HG03159 (cell line): Measurements from ENCODE around the gene ISM1.

Source experiments
- ATAC-seq: cut with Tn5 transposase; IDR thresholded peaks from one replicate; pipeline ENCODE4 v1.9.1; 2021; ENCODE audit warnings: mild to moderate bottlenecking, moderate library complexity; ENCODE audit not compliant: unreplicated experiment

The ISM1 gene

DNA sequence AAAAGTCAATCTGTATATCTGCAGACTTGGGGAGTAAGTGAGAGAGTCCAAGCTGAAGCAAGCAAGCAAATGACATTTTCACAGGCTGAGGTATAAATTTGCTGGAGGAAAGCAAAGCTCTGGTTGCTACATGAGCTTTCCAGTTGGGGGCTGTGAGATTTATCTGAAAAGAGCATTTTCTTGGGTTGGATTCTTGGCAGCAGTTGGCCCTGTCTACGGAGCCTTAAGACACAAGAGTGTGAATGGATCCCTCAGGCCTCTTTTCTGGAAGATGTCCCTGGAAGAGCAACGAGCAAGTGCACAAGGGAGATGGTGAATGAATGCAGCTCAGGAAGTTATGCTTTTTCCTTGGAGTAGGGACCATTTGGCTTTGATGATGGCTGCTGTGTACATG, 30.8 kb downstream of the ISM1 start:
- ATAC-seq = no peak

GRCh38 chr20:13255356-13255755, 34.3 kb downstream of the ISM1 start:
- ATAC-seq = no peak

DNA sequence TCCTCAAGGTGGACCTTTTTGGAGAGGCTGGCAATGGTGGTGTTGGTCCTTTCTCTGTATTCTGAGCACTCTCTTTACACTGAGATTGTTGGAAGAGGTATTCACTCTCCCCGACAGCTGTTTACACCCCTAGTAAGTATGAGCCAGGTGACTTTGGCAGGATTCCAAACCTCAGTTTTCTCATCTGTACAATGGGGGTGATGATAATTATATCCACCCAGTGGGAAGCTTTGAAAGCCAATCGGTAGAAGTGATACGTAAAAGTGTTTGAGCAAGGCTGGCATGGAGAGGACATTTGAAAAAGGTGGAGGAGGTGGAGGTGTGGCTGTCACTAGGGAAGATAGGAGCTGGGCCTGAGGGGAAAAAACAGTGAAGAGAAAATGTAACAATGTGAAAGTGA, 35.5 kb downstream of the ISM1 start:
- ATAC-seq = no peak

GRCh38 chr20:13259921-13260320, 38.8 kb downstream of the ISM1 start:
- ATAC-seq = no peak

DNA sequence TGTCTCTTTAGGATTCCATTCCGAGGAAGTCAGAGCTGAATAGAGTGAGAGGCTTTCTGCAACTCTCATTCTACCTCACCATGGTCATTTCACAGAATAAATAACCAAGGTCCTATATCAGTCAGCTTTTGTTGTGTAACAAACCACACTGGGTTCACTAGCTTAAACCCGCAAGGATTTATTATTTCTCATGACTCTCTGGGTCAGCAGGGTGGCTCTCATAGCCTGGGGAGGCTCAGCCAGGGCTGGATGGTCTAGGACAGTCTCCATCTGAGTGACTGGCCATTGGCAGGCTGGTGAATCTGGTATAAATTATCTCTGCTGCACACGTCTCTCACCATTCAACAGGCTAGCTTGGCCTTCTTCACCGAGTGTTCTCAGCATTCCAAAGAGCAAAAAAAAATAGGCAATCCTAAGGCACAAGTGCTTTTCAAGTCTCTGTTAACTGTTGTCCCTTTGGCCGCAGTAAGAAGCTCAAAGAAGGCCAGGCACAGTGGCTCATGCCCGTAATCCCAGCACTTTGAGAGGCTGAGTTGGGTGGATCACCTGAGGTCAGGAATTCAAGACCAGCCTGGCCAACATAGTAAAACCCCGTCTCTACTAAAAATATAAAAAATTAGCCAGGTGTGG, 39.7 kb downstream of the ISM1 start:
- no peak for ATAC-seq

GRCh38 chr20:13261460-13262301, 40.6 kb downstream of the ISM1 start:
- ATAC-seq = peak; percentile 82

DNA sequence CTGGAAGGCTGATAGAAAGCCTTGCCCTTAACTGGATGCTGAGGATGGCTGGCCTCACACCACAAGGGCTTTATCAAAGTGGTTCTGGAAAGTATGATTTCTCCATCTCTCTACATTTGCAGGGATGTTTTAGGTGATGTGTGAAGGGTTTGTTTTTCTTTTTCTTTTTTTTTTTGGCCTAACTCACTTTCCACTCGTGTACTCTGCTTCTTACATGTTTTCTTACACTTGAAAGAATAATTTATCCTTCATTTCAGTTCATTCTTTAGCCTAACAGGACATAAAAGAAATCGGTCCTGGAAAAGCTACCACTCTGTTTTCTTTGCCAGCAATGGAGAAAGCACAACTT, 41.2 kb downstream of the ISM1 start:
- ATAC-seq = no peak

GRCh38 chr20:13262671-13263360, 41.7 kb downstream of the ISM1 start:
- ATAC-seq = no peak

- no peak for ATAC-seq
These were observed 42.4 kb downstream of the ISM1 start for GRCh38 chr20:13263451-13263850.

DNA sequence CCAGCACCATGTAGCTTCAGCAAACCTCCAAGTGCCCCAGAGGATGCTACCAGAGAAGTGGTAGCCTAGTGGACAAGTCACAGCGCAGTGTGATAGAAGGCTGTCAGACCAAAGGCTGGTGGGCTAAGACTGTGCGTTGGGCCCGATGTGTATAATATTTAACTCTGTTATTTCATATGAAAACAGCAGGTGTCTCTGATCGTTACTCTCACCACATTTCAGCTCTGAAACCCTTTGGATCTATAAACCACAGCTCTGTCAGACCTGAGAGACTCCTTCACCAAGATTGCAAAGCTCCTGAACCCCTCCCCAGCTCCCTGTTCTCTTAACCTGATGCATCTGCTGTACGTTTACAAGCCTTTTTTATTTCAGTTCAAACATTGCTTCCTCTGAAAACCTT, 43.8 kb downstream of the ISM1 start:
- no peak for ATAC-seq

DNA sequence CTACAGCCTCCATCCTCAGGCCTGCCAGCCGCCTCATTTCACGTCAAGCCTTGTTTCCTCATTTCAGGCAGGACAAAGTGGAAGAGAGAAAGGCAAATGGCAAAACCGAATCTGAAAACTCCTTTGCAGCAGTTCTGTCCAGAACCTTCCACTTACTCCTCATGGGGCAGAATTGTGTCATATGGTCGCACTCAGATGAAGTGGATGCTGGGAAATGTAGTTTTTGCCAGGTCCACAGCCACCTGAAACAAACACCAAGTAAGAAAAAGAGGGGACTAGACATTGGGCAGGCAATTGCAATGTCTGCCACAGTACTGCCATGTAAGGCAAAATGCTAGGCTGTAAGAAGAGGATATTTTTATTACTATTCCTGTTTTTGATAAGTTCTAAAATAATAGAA, 44.9 kb downstream of the ISM1 start:
- no peak for ATAC-seq

DNA sequence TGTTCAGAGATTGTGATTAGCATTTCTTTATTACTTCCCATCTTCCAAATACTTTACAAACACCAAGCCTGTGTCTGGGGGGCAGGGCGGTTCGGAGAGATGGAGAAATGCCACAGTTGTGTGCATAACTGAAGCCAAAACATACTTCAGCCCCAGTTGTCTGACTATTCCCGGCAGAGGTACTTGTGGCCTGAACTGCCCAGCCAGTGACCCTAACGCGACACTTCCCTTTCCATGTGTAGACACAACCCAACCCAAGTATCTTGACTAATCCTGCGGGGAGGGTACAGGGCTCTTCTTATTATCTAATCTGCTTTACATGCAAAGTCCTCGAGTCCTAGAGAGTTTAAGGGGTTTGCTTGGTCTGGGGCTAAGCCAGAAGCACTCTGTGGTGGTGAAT, 46.2 kb downstream of the ISM1 start:
- no peak for ATAC-seq

- no peak for ATAC-seq
These were observed 47.9 kb downstream of the ISM1 start for GRCh38 chr20:13268953-13269352.

DNA sequence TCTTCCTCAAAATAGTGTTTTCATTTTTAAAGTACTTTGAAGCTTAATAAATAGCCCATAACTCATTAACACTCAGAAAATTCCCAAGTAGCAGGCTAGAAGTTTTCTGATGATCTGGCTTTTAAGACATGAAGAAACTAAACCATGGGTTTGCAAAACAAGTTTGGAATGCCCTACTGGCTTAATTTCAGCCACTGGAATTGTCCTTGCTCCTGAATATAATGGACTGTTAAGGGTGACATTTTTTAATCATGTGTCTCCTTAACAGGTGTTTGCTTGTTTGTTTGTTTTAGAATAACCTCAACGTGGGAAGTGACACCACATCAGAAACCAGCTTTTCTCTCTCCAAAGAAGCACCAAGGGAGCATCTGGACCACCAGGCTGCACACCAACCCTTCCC, 49.1 kb downstream of the ISM1 start:
- no peak for ATAC-seq

DNA sequence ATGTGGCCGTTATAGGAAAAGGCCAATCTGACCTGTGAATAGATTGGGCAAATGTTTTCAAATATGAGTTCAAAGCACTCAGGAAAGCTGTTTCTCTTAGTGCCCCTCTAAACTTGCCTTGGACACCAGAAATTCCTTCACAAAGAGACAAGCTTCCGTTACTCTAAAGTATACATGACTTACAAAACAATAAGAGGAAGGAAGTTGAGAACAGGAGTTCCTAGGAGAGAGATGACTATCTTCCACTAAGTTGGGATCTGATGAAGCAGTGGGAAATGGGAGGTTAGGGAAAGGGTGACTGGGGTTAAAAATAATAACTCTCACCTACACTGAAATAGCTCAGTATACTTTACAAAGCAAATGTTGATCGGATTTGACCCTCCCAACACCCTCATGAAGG, 50.0 kb downstream of the ISM1 start:
- no peak for ATAC-seq

DNA sequence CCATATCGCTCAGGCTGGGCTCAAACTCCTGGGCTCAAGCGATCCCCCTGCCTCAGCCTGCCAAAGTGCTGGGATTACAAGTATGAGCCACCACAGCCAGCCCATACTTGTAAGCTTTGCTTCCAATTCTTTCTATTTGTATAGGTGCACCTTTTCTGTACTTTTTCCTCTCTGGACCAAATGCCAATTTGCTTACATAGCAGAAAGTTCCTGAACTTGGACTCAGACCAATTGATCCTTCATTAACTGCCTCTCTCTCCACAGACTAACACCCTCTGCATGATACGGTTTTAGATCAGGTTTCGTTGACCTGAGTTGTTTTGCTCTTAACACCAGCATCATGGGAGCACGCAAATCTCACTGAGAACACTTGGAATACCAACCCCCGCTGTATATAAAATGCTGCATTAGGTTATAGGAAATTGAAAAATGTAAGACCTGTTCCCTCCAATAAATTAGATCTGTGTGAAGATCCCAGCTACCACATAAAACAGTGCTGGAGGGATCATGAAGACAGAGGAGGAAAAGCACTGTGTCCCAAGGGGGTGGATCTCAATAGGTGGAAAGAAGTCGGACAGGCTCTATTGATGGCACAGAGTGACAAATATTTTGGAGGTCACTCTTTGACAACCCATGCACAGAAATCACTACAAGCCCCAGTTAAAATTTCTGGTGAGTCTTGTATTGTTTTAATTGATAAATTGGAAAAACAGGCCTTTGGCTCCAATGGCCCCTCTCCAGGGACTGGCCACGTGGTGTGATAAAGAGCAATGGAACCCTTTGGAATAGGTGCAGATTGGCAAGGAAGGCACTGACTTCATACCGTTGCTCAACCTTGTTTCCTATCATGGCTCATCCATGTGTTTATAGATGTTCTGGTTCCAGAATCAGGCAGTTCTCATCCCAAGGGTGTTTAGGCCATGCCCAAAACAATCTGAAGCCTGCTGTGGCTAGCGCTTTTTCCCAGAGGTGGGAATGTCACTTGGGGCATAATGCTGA, 51.2 kb downstream of the ISM1 start:
- no peak for ATAC-seq

DNA sequence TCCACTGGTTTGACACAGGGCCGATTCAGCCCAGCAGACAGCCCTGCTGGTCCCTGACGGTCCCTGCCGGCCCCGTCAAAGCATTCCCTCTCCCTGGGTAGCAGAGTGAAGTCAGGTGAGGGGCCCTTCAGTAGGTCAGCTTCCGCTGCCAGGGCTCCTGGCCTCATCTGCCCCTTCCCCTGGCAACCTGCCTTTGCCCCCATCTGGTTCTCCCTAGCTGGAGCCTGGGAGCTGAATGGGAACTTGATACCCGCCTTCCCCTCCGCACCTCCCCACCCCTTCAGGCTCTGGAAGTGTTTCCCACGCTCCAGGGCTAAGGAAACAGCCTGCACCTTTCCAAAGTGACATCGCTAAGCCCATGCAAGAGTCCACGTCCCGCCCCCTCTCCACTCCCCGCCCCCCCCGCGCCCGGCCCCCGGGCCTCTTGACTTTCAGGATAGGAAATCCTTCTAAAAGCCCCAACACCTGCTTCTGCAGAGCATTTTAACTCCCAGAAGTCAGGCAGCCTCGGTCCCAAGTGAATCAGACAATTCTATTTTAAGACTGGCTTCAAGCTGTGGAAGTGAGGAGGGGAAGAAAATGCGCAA, 53.3 kb downstream of the ISM1 start:
- ATAC-seq = no peak

- ATAC-seq = no peak
These were observed 56.0 kb downstream of the ISM1 start for GRCh38 chr20:13276945-13277541.

DNA sequence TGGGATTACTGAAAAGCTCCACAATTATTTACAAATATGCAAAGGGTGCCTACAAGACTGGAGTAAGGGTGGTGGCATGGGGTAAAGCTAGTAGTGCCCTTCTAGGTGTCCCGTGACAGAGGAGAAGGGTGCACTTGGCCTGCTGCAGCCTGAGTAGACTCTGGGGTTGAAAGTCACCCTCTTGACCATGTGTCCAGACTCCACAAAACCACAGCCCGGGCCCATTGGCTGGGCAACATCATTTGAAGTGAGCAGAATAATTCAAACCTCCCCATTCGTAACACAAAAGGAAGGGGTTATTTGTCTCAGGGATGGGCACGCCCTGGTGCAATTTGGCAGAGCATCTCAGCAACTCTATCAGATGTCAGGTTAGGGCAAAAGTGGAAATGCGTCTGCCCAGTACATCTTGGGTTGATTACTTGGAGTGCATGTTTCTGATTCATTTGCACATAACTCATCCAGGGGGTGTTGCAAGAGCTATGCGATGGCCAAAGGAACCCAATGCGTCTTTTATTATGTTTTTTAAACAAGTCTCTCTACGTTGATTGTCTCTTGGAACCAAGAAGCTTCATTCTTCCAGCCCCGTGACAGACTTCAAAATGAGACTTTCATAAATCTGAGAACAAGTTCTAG, 56.7 kb downstream of the ISM1 start:
- ATAC-seq = no peak
